ENCODE results near the gene NEK1.

GRCh38 chr4:169582203-169582602, 30.2 kb downstream of the NEK1 start:
- TF ChIP-seq CTCF (IDR thresholded peaks at IDR 0.05; ENCODE audit: poor library complexity, severe bottlenecking): no peak
- TF ChIP-seq EZH2 (IDR thresholded peaks at IDR 0.05; ENCODE audit: borderline replicate concordance, insufficient read depth, low read length, poor library complexity, severe bottlenecking): no peak
- no peak for TF ChIP-seq TAF1 (IDR thresholded peaks at IDR 0.05; ENCODE audit: low read depth)
- TF ChIP-seq POLR2AphosphoS5 (IDR thresholded peaks at IDR 0.05): no peak
- no peak for TF ChIP-seq EP300 (conservative IDR thresholded peaks at IDR 0.05; ENCODE audit: poor library complexity, severe bottlenecking)
- TF ChIP-seq REST (IDR thresholded peaks at IDR 0.05; ENCODE audit: borderline replicate concordance): no peak
- no peak for TF ChIP-seq SMC3 (conservative IDR thresholded peaks at IDR 0.05; ENCODE audit: poor library complexity)
